Karpas-422 (cell line): ENCODE data around the gene SLC1A2. TPM values are rescaled to one million over a fixed set of nuclear protein-coding genes. Genes with fewer than 3 reads are reported as not detected.

ENCODE experiments used
- DNase-seq: peaks from one replicate; pipeline ENCODE4 v3.0.0-alpha.2; 2015
- H2AFZ ChIP-seq: fragments of 200-600 bp; sonication (generic); 2 replicates; pipeline ENCODE4 v1.6.1; 2014; ENCODE audit warnings: antibody characterized with exemption, low read length, mixed read lengths
- H3K27ac ChIP-seq: fragments of 200-600 bp; sonication (generic); 2 replicates; pipeline ENCODE4 v1.5.1; 2014; ENCODE audit warnings: mild to moderate bottlenecking, low read length, moderate library complexity
- H3K27me3 ChIP-seq: fragments of 200-600 bp; sonication (generic); 2 replicates; pipeline ENCODE4 v1.6.1; 2014; ENCODE audit warnings: low read length, mixed read lengths
- H3K36me3 ChIP-seq: fragments of 200-600 bp; sonication (generic); 2 replicates; pipeline ENCODE4 v1.6.1; 2014; ENCODE audit warnings: low read length, mixed read lengths; ENCODE audit not compliant: insufficient read depth
- H3K4me1 ChIP-seq: fragments of 200-600 bp; sonication (generic); 2 replicates; pipeline ENCODE4 v1.6.1; 2014; ENCODE audit warnings: mild to moderate bottlenecking, low read length, mixed read lengths
- H3K4me2 ChIP-seq: fragments of 200-600 bp; sonication (generic); 2 replicates; pipeline ENCODE4 v1.6.1; 2014; ENCODE audit warnings: low read length, low read depth, mild to moderate bottlenecking; ENCODE audit not compliant: poor library complexity, severe bottlenecking
- H3K4me3 ChIP-seq: fragments of 200-600 bp; sonication (generic); 2 replicates; pipeline ENCODE4 v1.5.1; 2014; ENCODE audit warnings: mild to moderate bottlenecking, antibody characterized with exemption, low read length, mixed read lengths
- H3K79me2 ChIP-seq: fragments of 200-600 bp; sonication (generic); 2 replicates; pipeline ENCODE4 v1.6.1; 2014; ENCODE audit warnings: mild to moderate bottlenecking, low read length, mixed read lengths
- H3K9ac ChIP-seq: fragments of 200-600 bp; sonication (generic); 2 replicates; pipeline ENCODE4 v1.6.0; 2014; ENCODE audit warnings: low read length
- H3K9me2 ChIP-seq: fragments of 200-600 bp; sonication (generic), shearing (Covaris generic); replicated peaks from 2 replicates; pipeline ENCODE4 v1.6.0; 2014; ENCODE audit warnings: mild to moderate bottlenecking, low read length, moderate library complexity; ENCODE audit not compliant: insufficient read depth
- H3K9me3 ChIP-seq: fragments of 300-700, 200-600 bp; sonication (generic); 2 replicates; pipeline ENCODE4 v1.6.1; 2014; ENCODE audit warnings: low read length, mixed read lengths
- H4K20me1 ChIP-seq: fragments of 200-600 bp; sonication (generic); 2 replicates; pipeline ENCODE4 v1.6.1; 2014; ENCODE audit warnings: mild to moderate bottlenecking, antibody characterized with exemption, low read length, low read depth; ENCODE audit not compliant: insufficient read depth
- total RNA-seq: library from RNA; depleted of rRNA; stranded (reverse); fragments of >200 nt; shearing (Covaris generic); gene quantifications from 2 replicates; pipeline ENCODE4 v1.2.3, GENCODE V29; 2014; ENCODE audit warnings: low replicate concordance

SLC1A2 gene
- total RNA-seq, 1 experiment from 2014 or later = not detected

DNA sequence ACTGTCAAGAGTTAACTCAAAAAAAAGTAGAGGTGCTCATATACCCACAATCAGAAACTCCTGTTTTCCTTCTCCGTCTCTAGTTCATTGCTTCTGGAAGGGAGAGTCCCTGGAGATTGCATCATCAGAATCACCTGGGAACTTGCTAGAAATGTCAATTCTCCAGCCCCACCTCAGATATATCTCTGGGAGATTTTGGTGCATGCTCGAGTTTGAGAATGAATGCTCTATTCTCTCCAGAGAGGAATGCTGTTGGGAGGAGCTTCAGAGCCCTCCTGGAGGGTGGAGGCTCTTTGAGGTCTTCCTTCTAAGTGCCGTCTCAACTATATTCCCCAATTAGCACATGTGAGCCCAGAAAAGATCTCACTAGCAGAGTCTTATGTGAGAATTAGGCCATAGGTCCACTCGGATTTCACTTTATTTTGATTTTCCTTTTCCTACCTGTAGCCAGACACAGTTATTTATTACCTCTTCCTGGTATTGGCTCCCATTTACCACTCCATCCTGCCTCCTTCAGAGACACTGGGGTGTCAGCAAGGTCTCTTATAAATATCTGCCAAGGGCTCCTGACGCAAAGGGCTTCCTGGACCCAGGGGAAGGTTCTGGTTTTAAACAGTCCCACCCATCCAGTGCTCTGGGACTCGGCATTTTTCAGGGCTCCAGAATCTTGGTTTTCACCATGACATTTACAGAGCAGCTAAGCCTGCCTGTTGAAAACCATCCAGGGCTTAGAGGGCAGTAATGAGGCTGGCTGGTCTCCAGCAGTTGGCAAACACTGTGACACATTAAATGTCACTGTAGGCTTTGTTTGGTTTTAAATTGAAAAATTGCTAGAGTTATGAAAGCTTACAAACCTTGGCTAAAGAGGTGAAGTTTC is 144.2 kb downstream of the SLC1A2 start:
- H3K36me3 ChIP-seq = no peaks in the 10 kb centered on the region
- DNase-seq = no peak
- no peak overlapping the region for H3K4me3 ChIP-seq
- H3K4me1 ChIP-seq = no peaks in the 10 kb centered on the region
- H3K9ac ChIP-seq = no peak overlapping the region
- no peaks in the 10 kb centered on the region for H3K79me2 ChIP-seq
- H3K9me3 ChIP-seq = no peaks in the 10 kb centered on the region
- no peak overlapping the region for H3K4me2 ChIP-seq
- H3K27ac ChIP-seq = no peak overlapping the region
- H2AFZ ChIP-seq = no peak overlapping the region
- H4K20me1 ChIP-seq = no peaks in the 10 kb centered on the region
- H3K27me3 ChIP-seq = no peaks in the 10 kb centered on the region
- no peaks in the 10 kb centered on the region for H3K9me2 ChIP-seq

DNA sequence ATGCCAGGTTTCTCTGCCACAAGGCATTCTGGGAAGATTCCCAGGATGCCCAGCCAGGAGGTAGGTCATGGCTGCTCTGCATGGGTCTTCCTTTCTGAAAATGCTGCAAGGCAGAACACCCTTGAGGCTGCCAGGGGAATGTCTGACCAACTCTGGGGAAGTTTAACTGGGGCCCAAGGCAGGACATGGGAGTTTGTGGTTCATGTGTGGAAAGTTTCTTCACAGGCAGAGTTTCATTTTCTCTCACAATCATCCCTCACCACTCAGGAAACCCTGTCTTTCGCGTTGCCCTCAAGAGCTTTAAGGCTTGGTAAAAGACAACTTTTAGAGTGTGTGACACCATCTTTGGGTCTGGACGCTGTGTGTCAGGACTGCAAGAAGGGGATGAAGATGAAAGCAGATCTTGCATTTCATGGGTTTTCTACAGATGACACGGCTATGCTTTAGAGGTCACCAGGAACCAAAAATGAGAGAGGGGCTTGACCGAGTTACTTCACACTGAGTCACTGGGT is 146.9 kb downstream of the SLC1A2 start:
- Histone ChIP-seq H3K27me3 (no peaks in the 10 kb centered on the region), H3K79me2 (no peaks in the 10 kb centered on the region), H3K4me3 (no peak overlapping the region), H3K9ac (no peak overlapping the region), H3K4me1 (no peaks in the 10 kb centered on the region), H2AFZ (no peak overlapping the region), H3K4me2 (no peak overlapping the region), H3K9me2 (no peaks in the 10 kb centered on the region), H4K20me1 (no peaks in the 10 kb centered on the region), H3K36me3 (no peaks in the 10 kb centered on the region), H3K9me3 (no peaks in the 10 kb centered on the region), H3K27ac (no peak overlapping the region)
- no peak for DNase-seq

DNA sequence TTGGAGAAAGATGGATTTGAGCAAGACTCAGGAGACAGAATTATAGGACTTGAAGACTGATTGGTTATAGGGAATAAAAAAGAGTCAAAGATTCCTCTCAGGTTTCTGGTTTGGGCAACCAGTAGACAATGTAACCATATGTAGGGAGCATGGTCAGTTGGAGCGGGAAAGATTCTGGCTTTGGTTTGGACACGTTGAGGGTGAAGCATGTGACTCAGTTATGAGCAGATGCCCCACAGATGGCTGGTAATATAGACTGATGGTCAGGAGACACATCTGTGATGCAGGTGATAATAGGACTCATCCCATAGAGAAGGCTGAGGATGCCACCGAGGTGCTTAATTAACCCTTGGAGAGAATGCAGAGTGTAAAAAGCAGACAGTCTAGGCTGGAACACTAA is 148.3 kb downstream of the SLC1A2 start:
- Histone ChIP-seq H2AFZ (no peak overlapping the region), H3K9ac (no peak overlapping the region), H3K9me3 (no peaks in the 10 kb centered on the region), H3K27me3 (no peaks in the 10 kb centered on the region), H3K4me2 (no peak overlapping the region), H3K36me3 (no peaks in the 10 kb centered on the region), H3K79me2 (no peaks in the 10 kb centered on the region), H3K27ac (no peak overlapping the region), H4K20me1 (no peaks in the 10 kb centered on the region), H3K4me3 (no peak overlapping the region), H3K9me2 (no peaks in the 10 kb centered on the region), H3K4me1 (no peaks in the 10 kb centered on the region)
- no peak for DNase-seq

DNA sequence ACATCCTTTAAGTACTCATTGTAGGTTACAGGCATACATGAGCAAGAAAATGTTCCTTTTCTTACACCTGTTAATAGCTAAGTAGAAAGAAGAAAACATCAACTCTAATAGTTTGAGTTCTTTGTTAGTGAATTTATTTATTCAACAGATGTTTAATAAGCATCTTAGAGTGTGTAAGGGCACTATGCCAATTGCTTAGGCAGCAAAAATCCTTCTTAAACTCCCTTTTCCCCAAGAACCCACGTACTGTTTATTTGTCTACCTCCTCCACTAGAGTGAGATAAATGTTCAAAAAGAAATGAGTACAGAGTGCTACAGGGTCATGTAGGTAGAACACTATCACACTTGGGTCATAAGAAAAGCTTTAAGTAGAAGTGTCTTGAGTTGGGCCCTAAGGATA is 149.0 kb downstream of the SLC1A2 start:
- Histone ChIP-seq H3K4me1 (no peaks in the 10 kb centered on the region), H3K9me3 (no peaks in the 10 kb centered on the region), H4K20me1 (no peaks in the 10 kb centered on the region), H3K36me3 (no peaks in the 10 kb centered on the region), H3K4me2 (no peak overlapping the region), H3K27me3 (no peaks in the 10 kb centered on the region), H3K4me3 (no peak overlapping the region), H3K79me2 (no peaks in the 10 kb centered on the region), H3K27ac (no peak overlapping the region), H2AFZ (no peak overlapping the region), H3K9ac (no peak overlapping the region), H3K9me2 (no peaks in the 10 kb centered on the region)
- DNase-seq = no peak

DNA sequence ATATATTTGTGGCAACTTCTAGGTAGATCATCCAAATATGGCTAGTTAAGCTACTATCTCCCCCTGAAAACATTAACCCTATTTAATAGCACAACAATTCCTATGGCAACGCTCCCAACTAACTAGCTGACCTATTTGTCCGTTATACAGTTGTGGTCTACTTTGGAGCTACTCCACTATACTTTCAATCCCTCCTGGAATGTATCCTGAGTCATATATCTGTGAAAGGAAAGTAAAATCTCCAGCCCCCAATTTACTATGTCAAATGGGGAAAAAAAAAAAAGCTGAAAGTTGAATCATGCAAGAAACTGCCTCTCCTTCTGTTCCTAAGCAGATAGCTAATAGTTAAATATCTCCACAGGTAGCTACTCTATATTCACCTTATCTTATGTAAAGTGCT is 151.9 kb downstream of the SLC1A2 start:
- Histone ChIP-seq H3K4me2 (no peak overlapping the region), H3K4me1 (no peaks in the 10 kb centered on the region), H3K27me3 (no peaks in the 10 kb centered on the region), H3K9me2 (no peaks in the 10 kb centered on the region), H2AFZ (no peak overlapping the region), H3K9ac (no peak overlapping the region), H3K9me3 (no peaks in the 10 kb centered on the region), H3K36me3 (no peaks in the 10 kb centered on the region), H3K79me2 (no peaks in the 10 kb centered on the region), H3K4me3 (no peak overlapping the region), H4K20me1 (no peaks in the 10 kb centered on the region), H3K27ac (no peak overlapping the region)
- DNase-seq = no peak

DNA sequence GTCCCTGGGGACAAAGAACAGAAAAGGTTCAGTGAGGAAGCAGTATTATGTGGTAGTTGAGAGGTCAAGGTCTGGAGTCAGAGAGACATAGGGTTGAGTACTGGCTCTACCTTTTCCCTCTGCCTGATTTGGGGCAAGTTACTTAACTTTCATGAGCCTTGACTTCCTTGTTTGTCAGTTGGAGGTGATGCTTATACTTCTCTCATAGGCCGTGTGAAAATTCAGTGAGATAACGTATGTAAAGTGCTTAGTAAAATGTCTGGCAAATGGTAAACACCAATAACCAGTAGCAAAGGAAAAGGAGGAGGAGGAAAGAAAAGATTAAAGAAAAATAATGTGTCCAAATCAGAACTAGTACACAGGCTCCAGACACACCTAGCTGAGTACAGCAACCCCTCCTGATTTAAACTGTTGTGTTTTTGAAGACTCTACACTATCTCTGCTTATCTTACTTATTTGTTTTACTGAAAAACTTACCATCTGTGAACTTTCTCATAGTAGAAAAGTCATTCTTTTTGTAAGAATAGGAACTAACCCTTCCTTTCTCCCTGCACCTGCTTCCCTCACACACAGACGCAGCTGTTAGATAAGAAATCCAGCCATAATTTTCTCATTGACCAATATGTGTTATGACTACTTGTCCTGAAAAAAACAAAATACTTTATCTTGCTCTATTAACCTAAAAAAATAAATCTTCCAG is 153.5 kb downstream of the SLC1A2 start:
- Histone ChIP-seq H3K9me3 (no peaks in the 10 kb centered on the region), H3K9me2 (no peaks in the 10 kb centered on the region), H3K27me3 (no peaks in the 10 kb centered on the region), H3K79me2 (no peaks in the 10 kb centered on the region), H4K20me1 (no peaks in the 10 kb centered on the region), H3K9ac (no peak overlapping the region), H3K36me3 (no peaks in the 10 kb centered on the region), H3K4me3 (no peak overlapping the region), H3K4me2 (no peak overlapping the region), H2AFZ (no peak overlapping the region), H3K27ac (no peak overlapping the region), H3K4me1 (no peaks in the 10 kb centered on the region)
- DNase-seq = peak; percentile 26

DNA sequence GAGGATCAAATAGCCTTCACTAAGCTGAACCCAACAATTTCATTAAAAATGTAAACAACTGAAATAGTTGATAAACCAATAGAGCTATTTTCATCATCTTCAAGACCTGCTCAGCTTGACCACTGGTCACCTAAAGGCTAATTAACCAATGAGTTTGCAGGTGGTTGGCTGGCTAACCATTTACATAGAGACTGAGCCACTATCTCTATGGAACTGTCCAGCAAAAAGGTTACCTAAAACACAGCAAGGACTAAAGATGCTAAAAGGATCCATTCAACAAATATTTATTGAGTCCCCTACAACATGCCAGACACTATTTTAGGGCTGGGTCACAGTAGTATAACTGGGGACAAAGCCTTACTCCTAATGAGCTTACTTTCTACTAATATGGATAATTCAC is 156.6 kb downstream of the SLC1A2 start:
- no peaks in the 10 kb centered on the region for H3K36me3 ChIP-seq
- H3K4me1 ChIP-seq = no peaks in the 10 kb centered on the region
- H3K9me2 ChIP-seq = no peaks in the 10 kb centered on the region
- H3K9ac ChIP-seq = no peak overlapping the region
- no peak overlapping the region for H2AFZ ChIP-seq
- H3K4me2 ChIP-seq = no peak overlapping the region
- no peak for DNase-seq
- no peaks in the 10 kb centered on the region for H3K9me3 ChIP-seq
- no peaks in the 10 kb centered on the region for H3K27me3 ChIP-seq
- no peak overlapping the region for H3K27ac ChIP-seq
- H3K79me2 ChIP-seq = no peaks in the 10 kb centered on the region
- no peak overlapping the region for H3K4me3 ChIP-seq
- no peaks in the 10 kb centered on the region for H4K20me1 ChIP-seq

DNA sequence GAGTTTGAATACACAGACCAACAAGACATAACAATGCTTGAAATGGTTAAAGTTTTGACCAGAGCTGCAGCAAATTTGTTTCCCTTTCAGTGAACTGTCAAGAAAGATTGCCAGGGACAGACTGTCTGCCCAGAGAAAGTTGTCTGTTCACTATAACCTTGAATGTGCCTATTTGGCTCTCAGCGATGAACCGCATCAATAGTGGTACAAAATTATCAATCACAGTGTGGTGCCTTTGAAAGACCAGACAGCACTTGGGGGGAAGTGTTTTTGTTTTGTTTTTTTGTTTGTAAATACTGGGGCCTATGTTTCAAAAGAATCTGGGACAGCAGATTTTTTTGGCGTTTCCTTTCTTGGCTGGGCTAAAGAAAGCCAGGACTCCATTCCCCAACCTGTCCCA is 157.3 kb downstream of the SLC1A2 start:
- H3K4me2 ChIP-seq = no peak overlapping the region
- H3K4me1 ChIP-seq = no peaks in the 10 kb centered on the region

More for the DNA sequence above, 157.3 kb downstream of the SLC1A2 start:
- Histone ChIP-seq H3K4me3 (no peak overlapping the region), H3K9me2 (no peaks in the 10 kb centered on the region), H3K36me3 (no peaks in the 10 kb centered on the region), H3K9ac (no peak overlapping the region), H3K79me2 (no peaks in the 10 kb centered on the region), H2AFZ (no peak overlapping the region), H4K20me1 (no peaks in the 10 kb centered on the region), H3K27ac (no peak overlapping the region), H3K27me3 (no peaks in the 10 kb centered on the region), H3K9me3 (no peaks in the 10 kb centered on the region)
- peak; percentile 25 for DNase-seq
